ENCODE measurements around the gene HDGFL3.
"Not testable (repeated sequence)": the region's sequence is repeated elsewhere in the genome, so short reads cannot be mapped to it uniquely, and the experiment has no call there.

- TF ChIP-seq, protein P1, sequence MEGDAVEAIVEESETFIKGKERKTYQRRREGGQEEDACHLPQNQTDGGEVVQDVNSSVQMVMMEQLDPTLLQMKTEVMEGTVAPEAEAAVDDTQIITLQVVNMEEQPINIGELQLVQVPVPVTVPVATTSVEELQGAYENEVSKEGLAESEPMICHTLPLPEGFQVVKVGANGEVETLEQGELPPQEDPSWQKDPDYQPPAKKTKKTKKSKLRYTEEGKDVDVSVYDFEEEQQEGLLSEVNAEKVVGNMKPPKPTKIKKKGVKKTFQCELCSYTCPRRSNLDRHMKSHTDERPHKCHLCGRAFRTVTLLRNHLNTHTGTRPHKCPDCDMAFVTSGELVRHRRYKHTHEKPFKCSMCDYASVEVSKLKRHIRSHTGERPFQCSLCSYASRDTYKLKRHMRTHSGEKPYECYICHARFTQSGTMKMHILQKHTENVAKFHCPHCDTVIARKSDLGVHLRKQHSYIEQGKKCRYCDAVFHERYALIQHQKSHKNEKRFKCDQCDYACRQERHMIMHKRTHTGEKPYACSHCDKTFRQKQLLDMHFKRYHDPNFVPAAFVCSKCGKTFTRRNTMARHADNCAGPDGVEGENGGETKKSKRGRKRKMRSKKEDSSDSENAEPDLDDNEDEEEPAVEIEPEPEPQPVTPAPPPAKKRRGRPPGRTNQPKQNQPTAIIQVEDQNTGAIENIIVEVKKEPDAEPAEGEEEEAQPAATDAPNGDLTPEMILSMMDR (IDR thresholded peaks at IDR 0.05): not testable (repeated sequence)
- TF ChIP-seq EZH2 (IDR thresholded peaks at IDR 0.05; ENCODE audit: borderline replicate concordance, insufficient read depth, low read depth, low read length, poor library complexity, severe bottlenecking): not testable (repeated sequence)
These were observed 115.7 kb downstream of the HDGFL3 start for GRCh38 chr15:83091965-83092308.
